Liver (tissue), 9 donors: ENCODE results near the gene MYL4. TPM values are rescaled to one million over a fixed set of nuclear protein-coding genes. Genes with fewer than 3 reads are reported as not detected.

Experiments
- DNase-seq: peaks from one replicate; pipeline ENCODE4 v3.0.0-alpha.2; 2017; ENCODE audit warnings: low spot score
- H3K27ac ChIP-seq, 2 donors: one replicate each; pipeline ENCODE4 v1.7.0; 2013; ENCODE audit warnings: inconsistent platforms in 2 of 2, low read length in 2 of 2, control low read depth in 1 of 2, low read depth in 1 of 2, mild to moderate bottlenecking in 1 of 2
- H3K27me3 ChIP-seq, 4 donors: one replicate each; pipeline versions ENCODE4 v1.6.1 to v1.7.0; 2013; ENCODE audit warnings: low read length in 3 of 4, inconsistent platforms in 1 of 4, mild to moderate bottlenecking in 1 of 4, moderate library complexity in 1 of 4; ENCODE audit not compliant: control insufficient read depth in 4 of 4, insufficient read depth in 4 of 4
- H3K36me3 ChIP-seq, 4 donors: one replicate each; pipeline versions ENCODE4 v1.6.1 to v1.7.0; 2013; ENCODE audit warnings: low read length in 3 of 4, mild to moderate bottlenecking in 3 of 4, low read depth in 1 of 4, moderate library complexity in 1 of 4; ENCODE audit not compliant: control insufficient read depth in 4 of 4, insufficient read depth in 3 of 4
- H3K4me1 ChIP-seq, 4 donors: one replicate each; pipeline versions ENCODE4 v1.6.1 to v1.7.0; 2013; ENCODE audit warnings: low read length in 3 of 4, mild to moderate bottlenecking in 3 of 4, moderate library complexity in 1 of 4; ENCODE audit not compliant: control insufficient read depth in 4 of 4, insufficient read depth in 4 of 4
- H3K4me3 ChIP-seq, 3 donors: one replicate each; pipeline versions ENCODE4 v1.6.1 to v1.7.0; 2013; ENCODE audit warnings: low read length in 3 of 3, control low read depth in 1 of 3, low read depth in 1 of 3, mild to moderate bottlenecking in 1 of 3
- H3K9ac ChIP-seq, 2 donors: one replicate each; pipeline ENCODE4 v1.7.0; 2013; ENCODE audit warnings: low read length in 2 of 2, mild to moderate bottlenecking in 2 of 2, moderate library complexity in 2 of 2, control low read depth in 1 of 2, low read depth in 1 of 2
- H3K9me3 ChIP-seq, 4 donors: one replicate each; pipeline versions ENCODE4 v1.6.1 to v1.7.0; 2013; ENCODE audit warnings: low read length in 3 of 4; ENCODE audit not compliant: control insufficient read depth in 4 of 4
- ATF3 ChIP-seq: IDR thresholded peaks from 2 replicates; pipeline ENCODE4 v1.6.1; 2016; ENCODE audit warnings: antibody characterized with exemption
- EGR1 ChIP-seq, 2 donors: IDR thresholded peaks; 2 replicates each; pipeline ENCODE4 v1.6.1; 2016 to 2018; ENCODE audit warnings: antibody characterized with exemption in 2 of 2, low read depth in 2 of 2
- FOXA1 ChIP-seq: IDR thresholded peaks from 2 replicates; pipeline ENCODE4 v1.6.1; 2016; ENCODE audit warnings: antibody characterized with exemption
- FOXA2 ChIP-seq: IDR thresholded peaks from 2 replicates; pipeline ENCODE4 v1.6.1; 2016; ENCODE audit warnings: antibody characterized with exemption
- GABPA ChIP-seq, 2 donors: IDR thresholded peaks in 1 of 2; conservative IDR thresholded peaks in 1 of 2; 2 replicates each; pipeline ENCODE4 v1.6.1; 2016; ENCODE audit warnings: antibody characterized with exemption in 2 of 2, mild to moderate bottlenecking in 1 of 2, moderate library complexity in 1 of 2
- HNF4A ChIP-seq, 2 donors: conservative IDR thresholded peaks; 2 replicates each; pipeline ENCODE4 v1.6.1; 2016; ENCODE audit warnings: antibody characterized with exemption in 2 of 2, mild to moderate bottlenecking in 2 of 2
- HNF4G ChIP-seq: IDR thresholded peaks from 2 replicates; pipeline ENCODE4 v1.6.1; 2016; ENCODE audit warnings: antibody characterized with exemption
- JUND ChIP-seq, 2 donors: IDR thresholded peaks; 2 replicates each; pipeline ENCODE4 v1.6.1; 2016; ENCODE audit warnings: antibody characterized with exemption in 2 of 2
- NR2F2 ChIP-seq: IDR thresholded peaks from 2 replicates; pipeline ENCODE4 v1.6.1; 2016; ENCODE audit warnings: antibody characterized with exemption
- RAD21 ChIP-seq, 2 donors: IDR thresholded peaks; 2 replicates each; pipeline ENCODE4 v1.6.1; 2016; ENCODE audit warnings: antibody characterized with exemption in 2 of 2, mild to moderate bottlenecking in 2 of 2
- REST ChIP-seq: IDR thresholded peaks from 2 replicates; pipeline ENCODE4 v1.6.1; 2016; ENCODE audit warnings: antibody characterized with exemption, mild to moderate bottlenecking
- RXRA ChIP-seq, 2 donors: IDR thresholded peaks; 2 replicates each; pipeline ENCODE4 v1.6.1; 2017 to 2018; ENCODE audit warnings: antibody characterized with exemption in 2 of 2, mild to moderate bottlenecking in 1 of 2
- TAF1 ChIP-seq: conservative IDR thresholded peaks from 2 replicates; pipeline ENCODE4 v1.6.1; 2016; ENCODE audit warnings: antibody characterized with exemption, mild to moderate bottlenecking
- YY1 ChIP-seq: IDR thresholded peaks from 2 replicates; pipeline ENCODE4 v1.6.1; 2016; ENCODE audit warnings: antibody characterized with exemption, mild to moderate bottlenecking
- WGBS: extraction: QIAGEN DNeasy Blood & Tissue Kit; methylation state at CpG from one replicate; pipeline ENCODE4 v1.1.7; 2013; 5-methylcytosine and 5-hydroxymethylcytosine counted together
- polyA plus RNA-seq, 2 donors: library from polyadenylated mRNA; stranded (reverse) in 1 of 2; unstranded in 1 of 2; fragments of 200-250 nt in 1 of 2; fragments of >200 nt in 1 of 2; fragmentation: Nextera tagmentation in 1 of 2; extraction: Ambion mirVana in 1 of 2; gene quantifications; one replicate each; pipeline versions ENCODE4 v1.2.1 to v1.2.3, GENCODE V29; 2013 to 2015
- total RNA-seq, 2 donors: library from RNA; depleted of rRNA; stranded (reverse); fragments of >200 nt; gene quantifications; one replicate each; pipeline ENCODE4 v1.2.3, GENCODE V29; 2014
- TF ChIP-seq, protein P1 (sequence below): IDR thresholded peaks from 2 replicates; pipeline ENCODE4 v1.6.1; 2016; ENCODE audit warnings: antibody characterized with exemption
- TF ChIP-seq, protein P2 (sequence below): IDR thresholded peaks from 2 replicates; pipeline ENCODE4 v1.6.1; 2016; ENCODE audit warnings: antibody characterized with exemption
- TF ChIP-seq, protein P3 (sequence below): fragments of 150-350 bp; IDR thresholded peaks from 2 replicates; pipeline ENCODE4 v1.5.1; 2017; ENCODE audit warnings: improper control_type of control experiment, low read depth, low read length; ENCODE audit not compliant: missing input control
- donor health status: healthy.
- donor health status: healthy.
- donor health status: healthy.
- donor health status: healthy.
- donor health status: healthy.

MYL4 gene
- total and polyA plus RNA-seq, 4 donors, result 0.19 to 215 (median 0.22) TPM; not detected in 1

GRCh38 chr17:47207143-47208067, 1.7 kb upstream of the MYL4 start:
- Histone ChIP-seq H3K27ac (no peak overlapping the region), H3K4me3 (no peak overlapping the region), H3K27me3 (no peaks in the 10 kb centered on the region), H3K9me3 (no peaks in the 10 kb centered on the region), H3K36me3 (no peaks in the 10 kb centered on the region), H3K4me1 (no peaks in the 10 kb centered on the region), H3K9ac (no peak overlapping the region)
- WGBS, result 90% methylated on average over 8 of the region's 8 CpGs
- DNase-seq, result peak; percentile 32
- TF ChIP-seq YY1 (no peak), HNF4A (conservative IDR thresholded peaks at IDR 0.05) (no peak)

DNA sequence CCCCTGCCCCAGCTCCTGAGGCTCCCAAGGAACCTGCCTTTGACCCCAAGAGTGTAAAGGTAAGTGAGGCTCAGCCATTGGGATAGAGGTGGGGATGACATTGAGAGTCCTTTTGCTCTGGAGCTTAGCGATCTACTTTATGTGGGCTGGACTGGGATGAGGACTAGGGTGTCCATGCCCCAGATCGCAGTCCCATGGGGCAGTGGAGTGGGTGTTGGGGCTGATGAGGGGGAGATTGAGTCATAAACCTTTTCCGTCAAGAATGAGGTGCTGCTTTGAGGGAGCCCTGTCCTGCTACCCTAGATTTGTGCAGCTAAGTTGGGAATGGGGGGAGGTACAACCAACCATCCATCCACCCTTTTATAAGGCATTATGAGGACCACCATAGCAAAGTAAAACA, 351 bp downstream of the MYL4 start:
- no peaks in the 10 kb centered on the region for H3K9me3 ChIP-seq
- no peak overlapping the region for H3K9ac ChIP-seq
- WGBS, result over 99% methylated on average over 3 of the region's 3 CpGs
- TF ChIP-seq YY1, result no peak
- no peak for TF ChIP-seq NR2F2
- no peak for TF ChIP-seq RAD21 (IDR thresholded peaks at IDR 0.05)
- no peak for TF ChIP-seq HNF4G
- no peak for TF ChIP-seq FOXA1
- no peak for TF ChIP-seq JUND (IDR thresholded peaks at IDR 0.05)
- TF ChIP-seq REST, result no peak
- TF ChIP-seq TAF1, result no peak
- no peak for TF ChIP-seq RXRA (IDR thresholded peaks at IDR 0.05)
- no peak for TF ChIP-seq ATF3
- TF ChIP-seq FOXA2, result no peak
- TF ChIP-seq GABPA (IDR thresholded peaks at IDR 0.05 in 1 of 2, conservative IDR thresholded peaks at IDR 0.05 in 1 of 2), result no peak
- TF ChIP-seq EGR1 (IDR thresholded peaks at IDR 0.05; ENCODE audit: low read depth in 2 of 2), result no peak
- TF ChIP-seq, protein P1, sequence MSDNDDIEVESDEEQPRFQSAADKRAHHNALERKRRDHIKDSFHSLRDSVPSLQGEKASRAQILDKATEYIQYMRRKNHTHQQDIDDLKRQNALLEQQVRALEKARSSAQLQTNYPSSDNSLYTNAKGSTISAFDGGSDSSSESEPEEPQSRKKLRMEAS, result no peak
- TF ChIP-seq, protein P2, sequence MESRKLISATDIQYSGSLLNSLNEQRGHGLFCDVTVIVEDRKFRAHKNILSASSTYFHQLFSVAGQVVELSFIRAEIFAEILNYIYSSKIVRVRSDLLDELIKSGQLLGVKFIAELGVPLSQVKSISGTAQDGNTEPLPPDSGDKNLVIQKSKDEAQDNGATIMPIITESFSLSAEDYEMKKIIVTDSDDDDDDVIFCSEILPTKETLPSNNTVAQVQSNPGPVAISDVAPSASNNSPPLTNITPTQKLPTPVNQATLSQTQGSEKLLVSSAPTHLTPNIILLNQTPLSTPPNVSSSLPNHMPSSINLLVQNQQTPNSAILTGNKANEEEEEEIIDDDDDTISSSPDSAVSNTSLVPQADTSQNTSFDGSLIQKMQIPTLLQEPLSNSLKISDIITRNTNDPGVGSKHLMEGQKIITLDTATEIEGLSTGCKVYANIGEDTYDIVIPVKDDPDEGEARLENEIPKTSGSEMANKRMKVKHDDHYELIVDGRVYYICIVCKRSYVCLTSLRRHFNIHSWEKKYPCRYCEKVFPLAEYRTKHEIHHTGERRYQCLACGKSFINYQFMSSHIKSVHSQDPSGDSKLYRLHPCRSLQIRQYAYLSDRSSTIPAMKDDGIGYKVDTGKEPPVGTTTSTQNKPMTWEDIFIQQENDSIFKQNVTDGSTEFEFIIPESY, result no peak
- TF ChIP-seq, protein P3, sequence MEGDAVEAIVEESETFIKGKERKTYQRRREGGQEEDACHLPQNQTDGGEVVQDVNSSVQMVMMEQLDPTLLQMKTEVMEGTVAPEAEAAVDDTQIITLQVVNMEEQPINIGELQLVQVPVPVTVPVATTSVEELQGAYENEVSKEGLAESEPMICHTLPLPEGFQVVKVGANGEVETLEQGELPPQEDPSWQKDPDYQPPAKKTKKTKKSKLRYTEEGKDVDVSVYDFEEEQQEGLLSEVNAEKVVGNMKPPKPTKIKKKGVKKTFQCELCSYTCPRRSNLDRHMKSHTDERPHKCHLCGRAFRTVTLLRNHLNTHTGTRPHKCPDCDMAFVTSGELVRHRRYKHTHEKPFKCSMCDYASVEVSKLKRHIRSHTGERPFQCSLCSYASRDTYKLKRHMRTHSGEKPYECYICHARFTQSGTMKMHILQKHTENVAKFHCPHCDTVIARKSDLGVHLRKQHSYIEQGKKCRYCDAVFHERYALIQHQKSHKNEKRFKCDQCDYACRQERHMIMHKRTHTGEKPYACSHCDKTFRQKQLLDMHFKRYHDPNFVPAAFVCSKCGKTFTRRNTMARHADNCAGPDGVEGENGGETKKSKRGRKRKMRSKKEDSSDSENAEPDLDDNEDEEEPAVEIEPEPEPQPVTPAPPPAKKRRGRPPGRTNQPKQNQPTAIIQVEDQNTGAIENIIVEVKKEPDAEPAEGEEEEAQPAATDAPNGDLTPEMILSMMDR, result no peak
- no peak for TF ChIP-seq HNF4A (conservative IDR thresholded peaks at IDR 0.05)
- H3K4me3 ChIP-seq, result no peak overlapping the region
- H3K27me3 ChIP-seq, result no peaks in the 10 kb centered on the region
- H3K27ac ChIP-seq, result no peak overlapping the region
- DNase-seq, result no peak
- no peaks in the 10 kb centered on the region for H3K4me1 ChIP-seq
- H3K36me3 ChIP-seq, result no peaks in the 10 kb centered on the region
